Inferior parietal cortex (tissue), 1 donor: Measurements from ENCODE around the gene CWC27.

Source experiments
- DNase-seq: peaks from one replicate; pipeline ENCODE4 v3.0.0-alpha.2; 2016; ENCODE audit errors: extremely low spot score

Gene CWC27

DNA sequence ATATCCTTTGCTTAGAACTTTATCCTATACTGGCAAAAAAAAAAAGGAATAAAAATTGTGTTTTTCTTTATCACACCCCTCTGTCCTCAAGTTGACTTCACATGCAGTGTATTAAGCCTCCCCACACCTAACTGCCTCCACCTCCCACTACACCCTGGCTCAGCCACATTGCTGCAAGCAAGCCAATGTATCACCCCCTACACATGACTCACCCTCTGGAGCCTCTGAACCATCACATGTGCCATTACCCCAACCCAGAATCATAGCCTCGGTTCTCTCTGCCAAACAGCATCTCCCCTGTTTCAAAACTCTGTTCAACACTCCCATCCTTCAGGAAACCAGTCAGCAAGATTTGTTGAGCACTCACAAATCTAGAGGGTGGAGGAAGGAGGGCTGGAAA lies 209.0 kb downstream of the CWC27 start:
- DNase-seq, result no peak

DNA sequence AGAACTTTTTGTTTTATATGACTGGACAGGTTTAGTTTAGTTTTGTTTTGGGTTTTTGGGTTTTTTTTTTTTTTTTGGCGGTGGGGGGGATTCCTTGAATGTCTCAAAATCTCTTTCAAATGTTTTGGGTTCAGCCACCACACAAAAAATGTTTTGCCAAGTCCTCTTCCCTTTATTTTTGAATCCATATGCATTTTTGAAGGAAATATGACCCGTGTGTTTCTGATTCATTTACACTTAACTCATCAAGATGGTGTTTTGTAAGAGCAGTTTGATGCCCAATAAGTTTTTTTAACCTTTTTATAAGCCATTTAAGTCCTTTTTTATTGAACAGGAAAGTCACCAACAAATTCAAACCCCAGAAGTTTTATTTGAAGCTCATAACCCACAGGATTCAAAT lies 209.8 kb downstream of the CWC27 start:
- DNase-seq, result no peak

DNA sequence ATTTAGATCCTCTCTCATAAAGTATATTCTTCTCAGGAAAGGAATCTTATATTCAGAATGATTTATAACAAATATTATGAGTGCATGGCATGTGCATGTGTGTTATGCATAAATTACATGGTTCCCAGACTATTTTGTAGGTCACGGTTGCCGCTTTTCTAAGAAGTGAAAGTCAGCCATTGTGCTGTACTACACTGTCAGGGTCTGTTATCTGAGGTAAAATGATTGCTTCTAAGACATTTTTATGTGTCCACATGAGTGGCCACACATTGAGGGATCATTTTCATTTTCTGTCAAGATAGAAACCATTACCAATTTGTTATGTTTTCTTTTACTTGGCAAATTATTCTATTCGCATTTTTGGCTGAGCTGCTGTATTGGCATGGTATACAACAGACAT lies 210.8 kb downstream of the CWC27 start:
- no peak for DNase-seq

DNA sequence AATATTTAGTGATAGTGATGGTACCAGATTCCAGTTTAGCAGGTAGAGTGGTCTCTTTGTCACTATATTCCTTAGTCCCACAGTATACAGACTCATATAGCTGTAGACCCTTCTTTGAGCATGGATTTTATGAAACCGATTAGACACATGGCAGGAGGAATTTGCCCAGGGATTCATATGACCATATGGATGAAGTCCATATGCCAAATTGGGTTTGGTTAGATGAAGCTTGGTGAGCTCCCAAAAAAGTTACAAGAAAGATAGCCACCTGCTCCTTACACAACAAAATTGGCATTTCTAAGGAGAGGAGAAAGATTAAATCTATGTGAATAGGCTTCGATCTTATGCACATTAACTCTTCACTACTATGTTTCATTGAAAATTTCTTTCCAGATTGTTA lies 211.4 kb downstream of the CWC27 start:
- no peak for DNase-seq

DNA sequence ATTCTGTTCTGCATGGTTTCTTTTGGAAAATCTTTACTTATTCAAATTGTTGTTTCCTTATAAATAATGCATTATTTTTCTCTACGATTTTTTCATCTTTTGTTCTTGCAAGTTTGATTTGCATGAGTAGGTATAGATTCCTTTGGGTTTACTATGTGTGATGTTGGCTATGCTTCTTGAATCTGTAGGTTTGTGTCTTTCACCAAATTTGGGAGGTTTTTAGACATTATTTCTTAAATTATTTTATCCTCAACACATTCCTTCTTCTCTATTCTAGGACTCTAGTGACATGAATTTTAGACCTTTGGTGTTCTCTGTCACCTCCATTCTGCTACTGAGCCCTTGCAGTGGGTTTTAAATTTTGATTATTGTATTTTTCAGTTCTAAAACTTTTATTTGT lies 219.0 kb downstream of the CWC27 start:
- DNase-seq, result no peak

DNA sequence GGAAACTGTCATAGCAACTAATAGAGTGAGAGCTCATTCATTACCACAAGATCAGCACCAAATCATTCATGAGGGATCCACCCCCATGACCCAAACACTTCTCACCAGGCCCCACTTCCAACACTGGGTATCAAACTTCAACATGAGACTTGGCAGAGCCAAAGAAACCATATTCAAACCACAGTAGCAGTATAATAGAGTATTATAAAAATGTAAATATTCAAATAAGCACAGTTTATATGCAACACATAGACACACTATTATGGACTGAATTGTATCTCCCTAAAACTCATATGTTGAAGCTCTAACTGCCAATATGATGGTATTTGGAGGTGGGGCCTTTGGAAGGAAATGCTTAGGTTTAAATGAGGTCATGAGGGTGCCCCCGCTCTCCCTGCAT lies 240.5 kb downstream of the CWC27 start:
- DNase-seq, result no peak

DNA sequence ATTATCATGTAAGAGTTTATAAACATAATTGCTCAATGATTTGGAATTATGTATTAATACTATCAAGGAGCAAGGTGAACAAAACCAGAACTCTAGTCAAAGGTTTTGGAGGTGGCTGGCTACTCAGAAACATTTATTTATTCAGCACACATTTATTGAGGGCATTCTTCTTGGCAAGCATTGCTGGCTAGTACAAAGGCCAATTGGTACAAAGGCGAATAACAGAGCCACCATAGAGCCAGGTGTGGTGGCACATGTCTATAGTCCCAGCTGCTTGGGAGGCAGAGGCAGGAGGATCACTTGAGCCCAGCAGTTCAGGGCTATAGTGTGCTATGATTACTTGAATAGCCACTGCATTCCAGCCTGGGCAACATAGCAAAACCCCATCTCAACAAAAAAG lies 242.1 kb downstream of the CWC27 start:
- no peak for DNase-seq

DNA sequence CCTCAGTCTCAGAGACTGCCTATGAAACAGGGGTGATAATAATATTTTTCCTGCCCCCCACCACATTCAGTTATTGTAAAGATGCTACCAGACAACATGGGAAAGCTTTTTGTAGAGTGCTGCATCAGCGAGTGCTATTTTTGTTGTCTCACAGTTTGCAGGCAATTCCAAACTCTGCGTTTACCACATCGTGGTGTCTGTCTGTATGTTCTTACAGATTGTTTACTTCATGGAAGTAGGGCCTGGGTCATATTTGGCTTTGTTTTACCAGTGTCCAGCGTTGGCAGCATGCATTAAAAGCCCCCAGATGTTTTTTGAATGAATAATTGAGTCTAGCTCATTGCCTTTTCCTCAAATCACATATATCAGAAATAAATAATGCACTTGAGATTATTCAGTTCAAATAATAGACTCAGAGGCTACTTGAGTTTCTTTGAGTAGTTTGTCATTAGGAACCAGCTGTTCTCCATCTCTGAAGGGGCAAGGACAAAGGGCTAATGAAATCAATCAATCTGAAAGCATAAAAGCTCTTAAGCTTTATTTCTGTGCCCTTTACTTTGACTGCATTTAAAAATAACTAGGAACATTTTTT lies 243.7 kb downstream of the CWC27 start:
- no peak for DNase-seq

DNA sequence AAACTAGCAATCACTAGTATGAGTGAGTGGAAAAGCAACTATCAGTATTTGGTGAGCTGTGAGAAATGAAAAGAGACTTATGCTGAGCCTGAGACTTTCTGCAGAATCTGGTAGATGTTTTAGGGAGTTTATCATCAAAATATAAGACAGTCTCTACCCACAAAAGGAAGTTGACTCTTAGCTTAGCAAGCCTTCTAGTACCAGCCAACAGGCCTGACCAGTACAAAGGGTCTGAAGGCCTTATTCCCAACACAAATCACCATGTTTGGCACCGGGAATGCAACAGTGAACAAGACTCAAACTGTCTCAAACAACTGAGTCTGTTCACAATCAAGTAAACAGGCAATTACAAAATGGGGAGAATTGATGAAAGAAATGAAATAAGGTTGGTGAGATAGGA lies 244.4 kb downstream of the CWC27 start:
- no peak for DNase-seq

DNA sequence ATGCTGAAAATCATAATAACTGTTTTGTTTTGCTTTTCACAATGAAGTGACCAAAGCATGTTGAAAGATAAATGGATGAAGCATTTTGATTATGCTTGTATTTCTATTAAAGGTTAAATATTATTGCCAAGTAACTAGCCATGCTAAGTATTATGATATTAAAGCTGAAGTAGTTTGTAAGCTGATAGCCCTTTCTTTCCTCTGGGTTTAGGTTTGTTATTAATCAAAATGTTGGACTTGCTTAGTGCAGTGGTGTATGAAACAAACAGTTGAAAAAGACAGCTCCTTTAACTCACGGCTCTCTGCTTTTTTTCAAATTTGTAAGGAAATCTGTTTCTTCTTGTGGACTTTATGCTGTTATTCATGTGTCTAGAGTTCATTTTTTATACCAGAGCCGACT lies 246.0 kb downstream of the CWC27 start:
- no peak for DNase-seq

DNA sequence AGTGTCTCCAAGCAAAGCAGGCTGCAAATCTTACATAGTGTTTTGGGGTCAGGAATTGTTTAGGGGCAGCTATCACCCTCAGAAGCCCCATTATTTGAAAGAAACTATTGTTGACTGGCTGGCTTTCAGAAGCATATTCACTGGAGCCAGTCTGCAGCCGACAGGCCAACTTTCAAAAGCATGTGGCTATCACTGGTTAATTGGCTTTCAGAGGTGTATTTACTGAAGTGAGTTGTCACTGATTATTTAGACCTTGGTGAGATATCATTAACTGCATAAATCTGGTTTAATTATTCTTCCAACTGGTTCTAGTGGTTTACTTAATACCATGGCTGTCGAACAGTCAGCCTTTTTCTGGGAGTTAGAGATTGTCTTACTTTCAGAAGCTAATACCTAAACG lies 247.0 kb downstream of the CWC27 start:
- no peak for DNase-seq

DNA sequence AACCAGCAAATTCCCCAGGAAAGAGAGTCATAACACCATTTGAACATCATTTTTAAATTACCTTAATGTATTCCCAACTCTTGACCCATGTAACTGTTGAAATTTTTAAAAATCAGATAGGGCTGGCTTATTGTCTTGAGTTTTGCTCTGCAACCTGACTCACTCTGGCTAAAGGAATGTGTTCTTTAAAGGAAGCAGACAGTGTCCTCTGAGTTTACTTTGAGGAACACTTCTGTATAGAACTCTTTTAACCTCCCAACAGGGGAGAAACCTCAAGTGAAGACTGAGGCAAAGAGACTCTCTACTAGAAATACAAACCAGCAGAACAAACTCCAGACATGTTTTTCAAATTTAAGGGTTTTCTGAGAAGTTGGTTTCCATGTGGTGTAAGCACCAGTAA lies 248.9 kb downstream of the CWC27 start:
- DNase-seq, result no peak

DNA sequence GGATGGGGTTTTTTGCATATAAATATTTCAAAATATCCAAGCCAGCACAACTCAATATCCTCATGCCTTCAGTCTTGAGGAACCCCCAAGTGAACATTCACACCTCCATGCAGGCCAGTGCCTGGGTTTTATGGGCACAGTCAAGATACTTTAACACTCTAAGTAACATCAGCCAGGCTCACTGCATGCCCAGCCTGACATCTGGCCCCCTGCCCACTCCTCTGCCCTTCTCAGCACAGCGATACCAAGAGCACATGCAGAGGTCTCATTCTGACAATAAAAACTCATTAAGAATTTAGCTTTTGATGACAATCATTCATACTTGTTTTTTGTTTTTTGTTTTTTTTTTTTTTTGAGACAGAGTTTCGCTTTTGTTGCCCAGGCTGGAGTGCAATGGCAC lies 250.0 kb downstream of the CWC27 start:
- no peak for DNase-seq

DNA sequence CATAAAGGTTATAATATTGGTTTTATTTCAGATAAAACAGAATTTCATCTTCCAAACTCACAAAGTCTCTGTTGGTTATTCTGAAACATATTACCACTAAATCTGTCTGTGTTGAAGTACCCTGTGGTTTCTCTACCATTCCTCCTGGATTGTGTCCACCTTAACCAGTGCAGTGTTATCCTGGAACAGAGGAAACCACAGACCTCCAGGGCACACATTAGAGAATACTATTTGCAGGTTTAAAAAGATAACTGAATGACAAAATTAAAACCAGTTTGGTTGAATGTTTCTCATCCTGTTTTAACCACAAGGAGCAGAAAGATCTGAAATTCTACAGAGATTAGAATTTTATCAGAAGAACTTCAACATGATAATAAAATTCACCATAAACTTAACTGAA lies 251.8 kb downstream of the CWC27 start:
- DNase-seq, result no peak

DNA sequence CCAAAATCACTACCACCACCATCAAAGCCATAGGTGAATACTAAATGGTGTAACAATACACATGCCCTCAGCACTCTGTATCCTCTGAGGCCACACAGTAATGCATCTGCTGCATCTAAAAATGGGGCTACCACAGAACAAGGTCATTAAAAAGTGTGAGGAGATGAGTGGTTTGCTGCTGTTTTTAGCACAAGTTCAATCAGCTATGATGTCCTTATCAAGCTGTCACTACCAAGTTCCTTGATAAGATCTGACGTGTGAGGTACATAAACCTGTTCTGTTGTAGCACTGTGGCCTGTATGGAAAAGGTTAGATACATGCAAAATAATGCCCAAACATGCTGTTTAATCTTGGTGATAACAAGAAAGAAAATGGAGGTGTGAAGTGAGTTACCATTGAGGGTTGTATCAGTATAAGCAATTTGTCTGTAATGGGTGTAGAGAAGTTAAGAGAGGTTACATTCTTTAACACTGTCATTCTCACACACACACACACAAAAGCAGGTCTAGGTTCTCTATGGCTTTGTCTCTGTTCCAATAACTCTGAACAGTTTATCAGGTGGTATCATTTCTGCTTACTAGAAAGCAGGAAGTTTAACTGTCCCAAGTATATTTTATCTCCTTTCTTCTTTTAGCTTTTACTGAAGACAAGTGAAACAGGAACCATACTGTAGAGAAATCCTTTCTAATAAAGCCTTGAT lies 252.9 kb downstream of the CWC27 start:
- DNase-seq, result no peak

DNA sequence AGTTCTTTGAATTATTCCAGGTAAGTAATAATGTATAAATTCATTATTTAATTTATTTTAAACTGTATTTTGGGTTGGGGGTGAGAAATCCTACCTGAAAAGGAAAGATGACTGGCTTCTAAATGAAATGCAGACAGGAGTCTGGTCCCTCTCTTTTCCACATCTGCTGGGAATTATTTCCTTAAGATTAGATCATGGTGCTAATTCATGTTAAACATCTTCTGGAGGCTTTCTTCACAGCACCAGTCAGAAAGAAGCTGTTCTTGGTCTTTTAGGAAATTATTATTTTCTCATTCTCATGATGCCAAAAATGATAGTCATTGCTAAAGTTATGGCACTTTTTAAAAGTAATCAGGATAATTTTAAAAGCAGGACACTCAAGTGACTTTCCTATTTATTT lies 254.2 kb downstream of the CWC27 start:
- no peak for DNase-seq

DNA sequence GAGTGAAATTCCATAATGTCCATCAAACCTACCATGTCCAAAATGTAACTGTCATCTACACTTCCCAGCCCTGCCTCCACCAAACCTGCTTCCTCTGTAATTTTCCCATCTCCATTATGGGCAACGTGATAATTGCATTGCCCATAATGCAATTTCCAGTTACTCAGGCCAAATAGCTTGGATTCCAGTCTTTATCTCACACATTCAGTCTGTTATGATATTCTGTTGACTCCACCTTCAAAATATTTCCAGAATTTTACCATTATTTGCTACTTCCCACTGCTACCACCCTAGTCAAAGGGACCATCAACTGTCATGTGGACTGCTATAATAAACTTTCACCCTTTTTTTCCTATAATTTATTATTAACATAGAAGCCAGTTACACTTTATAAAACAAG lies 256.0 kb downstream of the CWC27 start:
- no peak for DNase-seq

DNA sequence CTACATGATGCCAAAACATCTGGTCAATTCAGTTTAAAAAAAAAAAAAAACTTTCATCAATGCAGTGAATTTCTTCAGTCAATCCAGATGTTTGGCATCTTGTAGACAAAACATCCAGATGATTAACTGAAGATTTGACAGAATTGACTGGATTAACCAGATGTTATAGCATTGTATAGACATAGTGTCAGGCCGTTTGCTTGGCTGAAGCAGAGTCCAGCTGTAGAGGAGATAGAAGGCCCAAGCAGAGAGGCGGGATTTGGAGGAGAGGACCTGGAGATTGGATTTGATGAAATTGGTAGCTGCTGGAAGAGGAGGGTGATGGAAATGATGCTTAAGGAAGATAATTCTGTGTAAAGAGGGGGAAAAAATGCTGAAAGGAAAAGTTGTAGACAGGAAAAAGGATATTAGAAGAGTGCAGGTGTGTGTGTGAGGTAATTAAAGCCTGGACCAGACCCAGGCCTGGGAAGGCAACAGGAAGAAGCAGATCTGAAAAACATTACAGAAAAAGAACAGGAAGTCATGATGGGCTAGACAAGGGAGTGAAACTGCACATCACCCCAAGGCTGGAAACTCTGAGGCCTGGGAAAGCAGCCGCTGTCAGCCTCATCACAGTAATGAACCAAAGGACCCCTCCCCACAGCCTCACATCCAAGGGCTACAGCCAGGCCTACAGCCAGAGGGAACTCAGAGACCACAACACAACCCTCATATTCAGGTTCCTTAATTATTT lies 258.3 kb downstream of the CWC27 start:
- DNase-seq, result no peak

DNA sequence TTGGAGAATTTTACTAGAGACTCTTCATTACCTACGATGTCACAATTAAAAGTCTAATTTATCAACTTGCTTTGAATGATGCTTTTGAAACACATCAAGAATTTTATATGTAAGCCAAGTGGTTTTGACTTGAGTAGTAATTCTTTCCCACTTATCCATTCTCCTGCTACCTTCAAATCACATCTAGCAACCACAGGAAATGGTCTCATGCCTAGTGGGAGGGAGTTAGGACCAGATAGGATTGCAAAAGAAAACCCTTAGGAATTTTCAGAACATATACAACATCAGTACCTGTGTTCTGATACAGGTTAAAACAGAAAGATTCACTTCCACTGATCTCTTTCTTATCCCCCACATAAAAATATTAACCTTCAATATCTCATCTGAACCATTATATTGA lies 260.4 kb downstream of the CWC27 start:
- DNase-seq, result no peak

DNA sequence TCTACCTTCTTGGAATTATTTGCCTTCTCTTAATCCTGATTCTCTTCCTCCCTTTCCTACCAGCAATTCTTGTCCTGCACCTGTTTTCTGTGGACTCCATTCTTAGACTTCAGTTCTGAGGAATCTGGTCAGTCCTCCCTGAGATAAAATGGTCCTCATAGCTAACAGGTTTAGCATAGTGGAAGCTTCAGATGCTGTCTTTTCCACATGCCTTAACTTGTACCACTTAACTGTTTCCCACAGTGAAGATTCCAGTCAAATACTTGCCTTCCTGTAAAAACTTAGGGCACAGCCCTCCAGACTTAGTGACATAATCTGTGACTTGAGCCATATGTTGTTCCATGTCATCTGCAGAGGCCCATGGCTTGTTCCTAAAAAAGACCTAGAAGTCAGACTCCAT lies 261.3 kb downstream of the CWC27 start:
- no peak for DNase-seq

DNA sequence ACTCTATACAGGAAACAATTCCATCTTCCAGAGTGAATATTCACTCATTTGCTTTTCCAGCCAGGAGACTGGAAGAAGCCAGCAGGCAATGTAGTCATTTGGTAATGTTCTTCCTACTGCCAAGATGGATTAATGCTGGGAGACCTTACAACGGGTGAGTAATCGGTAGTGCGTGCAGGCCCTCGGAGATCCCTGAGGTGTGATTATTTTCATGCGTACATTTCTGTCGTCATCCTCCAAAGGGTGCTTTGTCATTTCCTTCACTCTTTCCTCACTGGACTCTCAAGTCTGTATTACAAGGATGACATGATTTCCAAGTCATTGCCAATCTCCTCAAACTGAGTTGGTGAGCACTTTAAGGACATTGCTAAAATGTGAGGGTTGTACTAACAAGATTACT lies 263.5 kb downstream of the CWC27 start:
- DNase-seq, result no peak

DNA sequence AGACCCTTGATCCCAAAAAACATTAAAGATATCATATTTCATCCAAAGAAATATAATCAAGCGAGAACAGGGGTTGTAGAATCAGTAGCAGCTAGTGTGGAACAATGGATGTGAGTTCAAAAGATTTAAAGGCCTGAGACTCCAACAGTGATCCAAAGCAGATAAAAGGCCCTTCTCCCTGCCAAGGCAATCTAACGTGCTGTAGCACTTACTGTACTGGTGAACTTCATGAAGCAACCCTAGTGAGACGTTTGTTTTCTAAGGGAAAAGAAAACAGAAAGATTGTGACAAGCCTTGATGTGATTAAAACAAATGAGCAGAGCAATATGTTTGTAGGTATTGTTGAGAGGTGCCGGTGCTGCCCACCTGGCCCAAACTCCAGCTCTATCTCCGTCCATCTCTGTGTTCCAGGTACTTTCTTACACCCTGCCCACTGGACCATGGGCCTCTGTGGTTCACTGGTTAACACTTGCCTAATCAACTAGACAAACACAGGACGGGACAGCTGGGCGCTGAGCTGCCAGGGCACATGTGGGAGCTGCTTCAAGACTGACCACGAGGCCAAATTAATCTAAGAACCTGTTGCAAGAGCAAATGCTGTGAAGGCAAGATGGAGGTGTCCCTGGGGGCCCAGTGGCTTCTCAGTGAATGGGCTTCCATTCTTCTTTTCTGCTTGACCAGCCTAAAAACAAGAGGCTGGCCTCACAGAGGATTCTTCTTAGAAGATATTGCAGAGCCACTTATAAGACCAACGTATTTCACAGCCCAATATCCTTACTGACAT lies 265.5 kb downstream of the CWC27 start:
- DNase-seq, result no peak

DNA sequence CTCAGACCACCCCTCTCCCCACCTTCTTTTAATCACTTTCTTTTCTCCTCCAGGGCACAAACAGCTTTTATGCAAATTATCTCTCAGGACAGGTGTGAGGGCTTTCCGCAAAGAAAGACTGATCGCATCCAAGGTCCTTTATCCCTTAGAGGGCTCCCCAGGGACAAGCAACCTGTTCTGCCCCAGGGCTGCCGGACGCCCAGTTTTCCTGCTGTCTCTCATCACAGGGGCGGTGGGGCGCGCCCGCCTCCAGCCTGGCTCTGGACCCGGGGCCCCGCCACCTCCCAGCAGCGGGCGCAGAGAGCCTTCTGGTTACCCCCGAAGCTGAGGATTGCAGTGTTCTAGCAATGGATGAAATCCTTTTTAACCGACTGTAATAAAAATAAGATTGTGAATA lies 266.1 kb downstream of the CWC27 start:
- no peak for DNase-seq
